ENCODE data around the gene ERCC2.

- TF ChIP-seq, protein P1, sequence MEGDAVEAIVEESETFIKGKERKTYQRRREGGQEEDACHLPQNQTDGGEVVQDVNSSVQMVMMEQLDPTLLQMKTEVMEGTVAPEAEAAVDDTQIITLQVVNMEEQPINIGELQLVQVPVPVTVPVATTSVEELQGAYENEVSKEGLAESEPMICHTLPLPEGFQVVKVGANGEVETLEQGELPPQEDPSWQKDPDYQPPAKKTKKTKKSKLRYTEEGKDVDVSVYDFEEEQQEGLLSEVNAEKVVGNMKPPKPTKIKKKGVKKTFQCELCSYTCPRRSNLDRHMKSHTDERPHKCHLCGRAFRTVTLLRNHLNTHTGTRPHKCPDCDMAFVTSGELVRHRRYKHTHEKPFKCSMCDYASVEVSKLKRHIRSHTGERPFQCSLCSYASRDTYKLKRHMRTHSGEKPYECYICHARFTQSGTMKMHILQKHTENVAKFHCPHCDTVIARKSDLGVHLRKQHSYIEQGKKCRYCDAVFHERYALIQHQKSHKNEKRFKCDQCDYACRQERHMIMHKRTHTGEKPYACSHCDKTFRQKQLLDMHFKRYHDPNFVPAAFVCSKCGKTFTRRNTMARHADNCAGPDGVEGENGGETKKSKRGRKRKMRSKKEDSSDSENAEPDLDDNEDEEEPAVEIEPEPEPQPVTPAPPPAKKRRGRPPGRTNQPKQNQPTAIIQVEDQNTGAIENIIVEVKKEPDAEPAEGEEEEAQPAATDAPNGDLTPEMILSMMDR (IDR thresholded peaks at IDR 0.05; ENCODE audit: insufficient read depth, low read length, poor library complexity, severe bottlenecking): no peak
- no peak for TF ChIP-seq EZH2phosphoT487 (conservative IDR thresholded peaks at IDR 0.05; ENCODE audit: low read length)
These were observed 39.0 kb downstream of the ERCC2 start for GRCh38 chr19:45331411-45331810.
